Breast epithelium (tissue), 4 donors: ENCODE results near the gene LZTFL1. TPM values are rescaled to one million over a fixed set of nuclear protein-coding genes. Genes with fewer than 3 reads are reported as not detected.

Experiments
- DNase-seq, 2 donors: peaks; one replicate each; pipeline ENCODE4 v3.0.0-alpha.2; 2019; ENCODE audit warnings: low spot score in 2 of 2
- H3K27ac ChIP-seq, 2 donors: fragments of 200-600 bp; sonication (generic) in 1 of 2; one replicate each; pipeline ENCODE4 v1.5.1; 2016 to 2019; ENCODE audit warnings: mild to moderate bottlenecking in 1 of 2
- H3K27me3 ChIP-seq, 2 donors: fragments of 200-600 bp; sonication (generic) in 1 of 2; one replicate each; pipeline versions ENCODE4 v1.5.1 to v1.6.0; 2017 to 2019; ENCODE audit warnings: control low read depth in 1 of 2, mild to moderate bottlenecking in 1 of 2
- H3K36me3 ChIP-seq: fragments of 200-600 bp; one replicate; pipeline ENCODE4 v1.5.1; 2019
- H3K4me1 ChIP-seq, 2 donors: fragments of 200-600 bp; sonication (generic); one replicate each; pipeline ENCODE4 v1.5.1; 2016 to 2019; ENCODE audit warnings: control low read depth in 1 of 2
- H3K4me3 ChIP-seq, 3 donors: fragments of 200-600 bp; sonication (generic); 1 replicate in 2 of 3; 2 replicates in 1 of 3; pipeline ENCODE4 v1.5.1; 2016 to 2019; ENCODE audit warnings: mild to moderate bottlenecking in 3 of 3, moderate library complexity in 2 of 3
- H3K9me3 ChIP-seq, 2 donors: fragments of 200-600 bp; sonication (generic) in 1 of 2; one replicate each; pipeline ENCODE4 v1.5.1; 2016 to 2019; ENCODE audit warnings: control low read depth in 1 of 2
- POLR2A ChIP-seq: fragments of 450-650 bp; IDR thresholded peaks from one replicate; pipeline ENCODE4 v1.6.1; 2016; ENCODE audit warnings: antibody characterized with exemption, mild to moderate bottlenecking, moderate library complexity
- POLR2AphosphoS5 ChIP-seq, 3 donors: sonication (generic); formaldehyde crosslinking; IDR thresholded peaks; one replicate each; pipeline ENCODE4 v1.6.1; 2017; ENCODE audit warnings: antibody characterized with exemption in 3 of 3
- intact Hi-C: fragments of 100-400 bp; cut with DNase I; formaldehyde crosslinking; loops from one replicate; pipeline ENCODE4 v1.15.1; 2023; ENCODE audit warnings: low total_unique reads
- total RNA-seq, 3 donors: library from RNA; depleted of rRNA; stranded (reverse); fragments of >200 nt; gene quantifications; one replicate each; pipeline ENCODE4 v1.1.0, GENCODE V29; 2016
- TF ChIP-seq, protein P1 (sequence below), 3 donors: fragments of 450-650 bp; IDR thresholded peaks; one replicate each; pipeline ENCODE4 v1.5.1; 2016 to 2017; ENCODE audit warnings: antibody characterized with exemption in 3 of 3, mild to moderate bottlenecking in 3 of 3, moderate library complexity in 3 of 3

The LZTFL1 gene
- total RNA-seq, 3 donors from 2014 or later, result 17.0 to 39.2 (median 22.1) TPM

DNA sequence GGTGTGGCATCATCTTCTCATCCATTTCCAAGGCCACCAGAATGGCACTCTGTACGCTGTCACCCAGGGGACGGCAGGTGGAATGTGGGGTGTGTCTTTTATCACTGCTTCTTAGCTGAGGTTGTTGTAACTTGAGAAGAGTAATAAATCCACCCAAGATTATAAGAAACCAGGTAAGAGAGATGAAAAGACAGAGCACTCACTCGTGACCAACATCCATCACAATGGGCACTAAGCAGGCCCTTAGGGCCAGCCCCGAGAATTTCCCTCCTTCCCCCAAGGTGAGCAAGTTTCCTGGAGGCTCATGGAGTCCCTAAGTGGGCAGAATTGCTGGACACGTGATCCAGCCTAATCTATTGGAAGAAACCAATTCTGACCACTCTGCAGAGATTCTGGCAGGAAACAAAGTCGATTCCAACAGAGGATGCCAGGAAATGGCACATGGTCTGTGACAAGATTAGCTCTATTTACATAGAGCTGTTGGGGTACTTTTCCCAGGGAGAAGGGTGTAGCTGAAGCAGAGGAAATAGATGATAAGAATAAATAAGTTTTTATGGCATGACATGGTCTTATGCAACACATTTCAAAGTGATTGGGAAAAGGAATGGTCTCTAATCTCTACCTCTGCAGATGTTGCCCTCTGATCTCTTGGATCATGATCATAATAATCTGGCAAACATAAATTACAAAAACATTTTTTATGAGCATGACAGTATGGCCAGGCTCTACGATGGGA lies 68.0 kb downstream of the LZTFL1 start:
- intact Hi-C loops, result no loop called here
- Histone ChIP-seq H3K9me3 (no peaks in the 10 kb centered on the region), H3K4me3 (no peak overlapping the region), H3K36me3 (no peaks in the 10 kb centered on the region), H3K4me1 (no peaks in the 10 kb centered on the region), H3K27me3 (no peaks in the 10 kb centered on the region), H3K27ac (no peak overlapping the region)
- TF ChIP-seq, protein P1, sequence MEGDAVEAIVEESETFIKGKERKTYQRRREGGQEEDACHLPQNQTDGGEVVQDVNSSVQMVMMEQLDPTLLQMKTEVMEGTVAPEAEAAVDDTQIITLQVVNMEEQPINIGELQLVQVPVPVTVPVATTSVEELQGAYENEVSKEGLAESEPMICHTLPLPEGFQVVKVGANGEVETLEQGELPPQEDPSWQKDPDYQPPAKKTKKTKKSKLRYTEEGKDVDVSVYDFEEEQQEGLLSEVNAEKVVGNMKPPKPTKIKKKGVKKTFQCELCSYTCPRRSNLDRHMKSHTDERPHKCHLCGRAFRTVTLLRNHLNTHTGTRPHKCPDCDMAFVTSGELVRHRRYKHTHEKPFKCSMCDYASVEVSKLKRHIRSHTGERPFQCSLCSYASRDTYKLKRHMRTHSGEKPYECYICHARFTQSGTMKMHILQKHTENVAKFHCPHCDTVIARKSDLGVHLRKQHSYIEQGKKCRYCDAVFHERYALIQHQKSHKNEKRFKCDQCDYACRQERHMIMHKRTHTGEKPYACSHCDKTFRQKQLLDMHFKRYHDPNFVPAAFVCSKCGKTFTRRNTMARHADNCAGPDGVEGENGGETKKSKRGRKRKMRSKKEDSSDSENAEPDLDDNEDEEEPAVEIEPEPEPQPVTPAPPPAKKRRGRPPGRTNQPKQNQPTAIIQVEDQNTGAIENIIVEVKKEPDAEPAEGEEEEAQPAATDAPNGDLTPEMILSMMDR (IDR thresholded peaks at IDR 0.05), result no peak
- TF ChIP-seq POLR2A, result no peak
- TF ChIP-seq POLR2AphosphoS5 (IDR thresholded peaks at IDR 0.05), result no peak
- no peak for DNase-seq

Other genes with a start within 250 kb of the LZTFL1 start
- gene LIMD1, start 247.4 kb downstream of the LZTFL1 start, total RNA-seq, result 10 to 100 TPM; 23.0 to 25.9 (median 25.8) TPM
- 10 to 100 TPM; 49.3 to 84.7 (median 61.3) TPM for gene SACM1L, start 152.7 kb downstream of the LZTFL1 start, total RNA-seq
- 1 to 10 TPM in 1 of 3 donors, under 1 TPM in 2; 0.16 to 1.2 (median 0.33) TPM for gene SLC6A20, start 45.6 kb downstream of the LZTFL1 start, total RNA-seq
- not detected for gene CCR9, start 44.4 kb upstream of the LZTFL1 start, total RNA-seq
- gene CXCR6, start 101.3 kb upstream of the LZTFL1 start, total RNA-seq, result 1 to 10 TPM in 2 of 3 donors, under 1 TPM in 1; 0.64 to 4.5 (median 4.3) TPM
- gene FYCO1, start 153.7 kb upstream of the LZTFL1 start, total RNA-seq, result 10 to 100 TPM; 40.7 to 48.2 (median 44.6) TPM
- gene XCR1, start 185.4 kb upstream of the LZTFL1 start, total RNA-seq, result under 1 TPM; under 0.01 TPM